GM19372 (cell line): ENCODE results near the gene C9orf78.

Experiments used
- ATAC-seq: cut with Tn5 transposase; IDR thresholded peaks from one replicate; pipeline ENCODE4 v1.9.1; 2021; ENCODE audit warnings: mild to moderate bottlenecking, low read depth, moderate library complexity; ENCODE audit not compliant: unreplicated experiment

The C9orf78 gene

GRCh38 chr9:129868023-129868871, 33.2 kb upstream of the C9orf78 start:
- ATAC-seq = no peak

- ATAC-seq = no peak
These were observed 32.3 kb upstream of the C9orf78 start for GRCh38 chr9:129867136-129868022.

GRCh38 chr9:129866394-129867135, 31.5 kb upstream of the C9orf78 start:
- ATAC-seq = no peak

GRCh38 chr9:129865668-129866320, 30.7 kb upstream of the C9orf78 start:
- ATAC-seq = no peak

GRCh38 chr9:129864991-129865647, 30.0 kb upstream of the C9orf78 start:
- ATAC-seq = no peak

GRCh38 chr9:129863059-129863690, 28.1 kb upstream of the C9orf78 start:
- ATAC-seq = no peak

GRCh38 chr9:129861447-129861827, 26.4 kb upstream of the C9orf78 start:
- no peak for ATAC-seq

GRCh38 chr9:129860653-129861446, 25.8 kb upstream of the C9orf78 start:
- no peak for ATAC-seq

GRCh38 chr9:129858167-129858962, 23.3 kb upstream of the C9orf78 start:
- ATAC-seq = no peak

- no peak for ATAC-seq
These were observed 22.1 kb upstream of the C9orf78 start for GRCh38 chr9:129857207-129857606.

GRCh38 chr9:129854588-129855110, 19.6 kb upstream of the C9orf78 start:
- ATAC-seq = no peak

GRCh38 chr9:129853614-129854013, 18.5 kb upstream of the C9orf78 start:
- ATAC-seq = no peak

GRCh38 chr9:129852579-129852978, 17.5 kb upstream of the C9orf78 start:
- ATAC-seq = no peak

GRCh38 chr9:129851821-129852220, 16.7 kb upstream of the C9orf78 start:
- ATAC-seq = no peak

GRCh38 chr9:129850821-129851550, 15.9 kb upstream of the C9orf78 start:
- ATAC-seq = no peak

- ATAC-seq = no peak
These were observed 14.8 kb upstream of the C9orf78 start for GRCh38 chr9:129849901-129850300.
